GM18868 (cell line): ENCODE data around the gene RNF138.
"Not testable (repeated sequence)": the region's sequence is repeated elsewhere in the genome, so short reads cannot be mapped to it uniquely, and the experiment has no call there.

Source experiments
- ATAC-seq: cut with Tn5 transposase; IDR thresholded peaks from one replicate; pipeline ENCODE4 v1.9.1; 2021; ENCODE audit warnings: mild to moderate bottlenecking, moderate library complexity; ENCODE audit not compliant: unreplicated experiment

The RNF138 gene

DNA sequence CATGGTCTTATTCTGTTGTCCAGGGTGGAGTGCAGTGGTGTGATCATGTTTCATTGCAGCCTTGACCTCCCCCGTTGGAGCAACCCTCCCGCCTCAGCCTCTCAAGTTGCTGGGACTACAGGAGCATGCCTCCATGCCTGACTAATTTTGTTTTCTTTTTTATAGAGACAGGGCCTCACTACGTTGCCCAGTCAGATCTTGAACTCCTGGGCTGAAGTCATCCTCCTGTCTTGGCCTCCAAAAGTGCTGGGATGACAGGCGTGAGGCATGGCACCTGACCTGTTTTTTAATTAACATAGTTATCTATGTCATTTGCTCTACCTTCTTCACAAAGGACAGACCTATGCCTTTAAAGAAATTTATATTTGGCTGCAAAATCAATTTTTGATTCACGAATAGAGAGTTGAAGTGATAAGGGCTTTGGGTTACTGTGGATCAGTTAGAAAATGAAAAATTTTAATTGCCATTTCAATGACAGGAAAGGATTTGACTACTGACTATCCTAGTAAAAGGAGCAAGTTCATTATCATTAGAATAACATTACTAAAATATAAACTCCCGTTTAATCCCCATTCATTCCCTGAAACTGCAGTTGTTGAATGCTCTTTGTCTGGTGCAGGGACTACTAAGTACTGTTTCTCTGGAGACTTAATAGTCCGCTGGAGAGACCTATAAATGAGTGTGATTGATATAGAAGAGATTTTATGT, 3.7 kb downstream of the RNF138 start:
- no peak for ATAC-seq

DNA sequence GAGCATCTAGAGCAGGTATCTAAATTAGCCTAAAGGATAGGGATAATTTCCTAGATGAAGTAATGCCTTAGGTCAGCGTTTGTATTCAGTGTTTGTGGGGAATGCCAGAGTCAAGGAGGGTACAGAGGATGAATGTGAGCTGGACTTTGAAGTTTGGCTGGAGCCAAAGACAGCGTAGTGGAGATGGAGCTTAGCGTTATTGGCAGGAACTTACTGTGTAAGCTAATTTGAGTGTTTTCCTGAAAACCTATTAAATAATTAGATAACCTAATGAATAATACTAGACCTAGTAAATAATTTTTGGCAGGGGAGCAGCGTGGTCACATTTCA, 4.2 kb downstream of the RNF138 start:
- ATAC-seq: no peak

DNA sequence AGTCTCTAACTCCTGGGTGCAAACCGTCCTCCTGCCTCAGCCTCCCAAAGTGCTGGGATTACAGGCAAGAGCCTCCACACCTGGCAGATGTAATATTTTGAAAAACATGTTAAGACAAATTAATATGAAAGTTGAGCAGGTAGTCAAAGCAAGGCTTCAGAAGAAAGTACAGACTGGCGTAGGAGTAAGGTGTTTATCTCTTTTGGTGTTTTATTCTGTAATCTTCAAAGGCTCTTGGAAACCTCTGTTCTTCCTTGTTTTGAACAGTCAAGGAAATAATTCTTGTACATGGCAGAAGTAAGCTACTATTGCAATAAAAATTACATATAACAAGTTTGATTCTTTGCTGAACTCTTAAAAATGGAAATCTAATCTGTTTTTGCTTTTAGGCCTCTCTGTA, 5.3 kb downstream of the RNF138 start:
- no peak for ATAC-seq

DNA sequence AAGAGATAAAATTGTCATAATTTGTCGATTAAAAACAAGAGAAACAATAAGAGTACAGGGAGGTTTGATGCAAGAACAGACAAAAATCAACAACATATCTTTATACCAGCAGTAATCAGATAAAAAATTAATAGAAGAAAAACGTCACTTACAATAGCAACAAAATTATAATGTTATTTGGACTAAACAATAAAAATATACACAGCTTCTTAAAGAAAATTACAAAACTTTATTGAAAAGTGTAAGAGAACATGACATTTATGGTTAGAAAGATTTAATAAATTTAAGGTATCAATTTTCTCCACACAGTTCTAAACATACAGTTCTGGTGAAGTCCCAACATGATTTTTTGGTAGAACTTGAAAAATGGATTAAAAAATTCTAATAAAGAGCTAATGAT, 12.8 kb downstream of the RNF138 start:
- ATAC-seq: no peak

DNA sequence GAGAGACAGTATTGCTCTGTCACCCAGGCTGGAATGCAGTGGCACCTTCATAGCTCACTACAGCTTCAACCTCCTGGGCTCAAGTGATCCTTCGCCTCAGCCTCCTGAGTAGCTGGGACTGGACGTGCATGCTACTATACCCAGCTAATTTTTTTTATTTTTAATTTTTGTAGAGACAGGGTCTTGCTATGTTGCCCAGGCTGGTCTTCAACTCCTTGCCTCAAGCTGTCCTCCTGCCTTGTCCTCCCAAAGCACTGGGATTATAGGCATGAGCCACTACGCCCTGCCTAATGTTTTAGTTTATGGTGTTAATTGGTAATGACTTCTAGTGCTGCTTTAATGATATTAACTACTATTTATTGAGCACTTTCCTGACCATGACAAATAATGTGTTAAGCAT, 18.3 kb downstream of the RNF138 start:
- no peak for ATAC-seq

DNA sequence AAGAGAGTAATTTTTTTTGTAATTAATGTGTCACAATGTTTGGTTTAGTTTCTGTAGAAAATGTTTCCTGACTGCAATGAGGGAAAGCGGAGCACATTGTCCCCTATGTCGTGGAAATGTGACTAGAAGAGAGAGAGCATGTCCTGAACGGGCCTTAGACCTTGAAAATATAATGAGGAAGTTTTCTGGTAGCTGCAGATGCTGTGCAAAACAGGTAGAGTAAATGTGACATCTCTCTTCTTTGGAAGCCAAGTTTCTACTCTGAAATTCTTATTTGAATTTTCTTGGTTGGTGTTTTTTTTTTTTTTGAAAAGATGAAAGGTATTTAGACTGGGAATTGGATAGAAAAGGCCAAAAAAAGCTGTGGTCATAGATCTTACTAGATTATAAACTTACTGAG, 20.0 kb downstream of the RNF138 start:
- ATAC-seq: no peak

DNA sequence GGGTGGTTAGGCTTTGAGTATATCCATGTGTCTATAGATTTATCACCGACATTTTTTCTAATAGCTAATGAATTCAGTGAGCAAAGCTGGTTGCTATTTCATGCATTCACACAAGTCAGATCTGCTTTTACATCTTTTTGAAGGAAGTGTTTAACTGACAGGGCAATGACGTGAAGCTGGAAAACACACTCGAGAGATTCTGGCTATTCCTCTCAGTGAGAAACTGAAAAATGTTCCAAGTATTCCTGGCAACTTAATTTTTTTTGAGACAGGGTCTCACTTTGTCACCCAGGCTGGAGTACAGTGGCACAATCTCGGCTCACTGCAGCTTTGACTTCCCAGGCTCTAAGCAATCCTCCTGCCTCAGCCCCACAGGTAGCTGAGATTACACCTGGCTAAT, 21.2 kb downstream of the RNF138 start:
- ATAC-seq: no peak

DNA sequence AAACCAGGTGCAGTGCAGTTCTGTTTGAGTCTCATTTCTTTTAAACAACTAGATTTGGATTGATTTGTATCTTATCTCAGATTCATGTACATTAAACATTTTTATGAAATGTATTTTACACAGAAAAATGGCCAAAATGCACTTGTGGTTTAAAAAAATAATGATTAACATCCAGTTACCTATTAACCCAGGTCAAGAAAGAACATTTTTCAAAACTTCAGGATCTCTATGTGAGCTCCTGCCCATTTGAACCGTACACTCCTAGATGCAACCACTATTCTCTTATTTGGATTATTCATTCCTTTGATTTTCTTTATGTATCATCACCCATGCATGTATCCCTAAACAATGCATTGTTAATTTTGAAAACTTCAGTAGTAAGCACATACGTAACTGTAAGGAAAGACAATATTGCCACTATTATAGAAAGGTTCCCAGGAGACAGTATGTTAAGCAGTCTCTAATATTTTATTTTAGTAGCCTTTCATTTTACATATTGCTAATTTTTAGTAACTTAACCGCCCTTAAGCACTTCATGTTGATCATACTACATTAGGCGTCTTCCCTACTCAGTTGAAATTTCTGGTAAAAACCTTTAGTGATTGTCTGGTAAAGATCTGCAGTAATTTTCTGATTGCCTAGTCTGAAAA, 22.7 kb downstream of the RNF138 start:
- no peak for ATAC-seq

DNA sequence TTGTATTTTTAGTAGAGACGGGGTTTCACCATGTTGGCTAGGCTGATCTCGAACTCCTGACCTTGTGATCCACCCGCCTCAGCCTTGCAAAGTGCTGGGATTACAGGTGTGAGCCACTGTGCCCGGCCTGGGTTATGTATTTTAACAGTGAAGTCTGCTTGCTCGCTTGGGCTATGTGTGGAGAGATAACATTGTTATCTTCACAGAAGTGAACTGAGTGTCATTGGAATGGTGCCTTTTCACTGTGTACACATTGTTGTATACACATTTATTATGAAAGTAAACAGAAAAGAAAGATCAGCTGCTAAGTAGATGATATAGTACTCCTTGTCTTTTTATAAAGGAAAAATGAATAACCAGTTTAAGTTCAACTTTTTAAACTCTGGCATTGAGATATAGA, 30.4 kb downstream of the RNF138 start:
- no peak for ATAC-seq

DNA sequence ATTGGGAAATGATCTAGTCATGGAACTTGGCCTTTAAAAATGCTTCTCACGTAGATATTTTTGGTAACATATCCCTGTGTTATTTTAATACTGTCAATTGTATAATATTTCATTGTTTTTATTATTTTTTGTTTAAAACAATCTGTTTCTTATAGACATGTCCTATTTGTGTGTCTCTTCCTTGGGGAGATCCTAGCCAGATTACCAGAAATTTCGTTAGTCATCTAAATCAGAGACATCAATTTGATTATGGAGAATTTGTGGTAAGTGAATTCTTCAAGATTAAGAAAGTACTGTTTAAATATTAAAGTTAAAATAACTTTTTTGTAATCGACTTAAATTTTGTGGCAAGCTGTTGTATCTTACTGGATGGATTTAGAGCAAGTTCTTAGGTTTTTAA, 34.9 kb downstream of the RNF138 start:
- ATAC-seq: no peak

DNA sequence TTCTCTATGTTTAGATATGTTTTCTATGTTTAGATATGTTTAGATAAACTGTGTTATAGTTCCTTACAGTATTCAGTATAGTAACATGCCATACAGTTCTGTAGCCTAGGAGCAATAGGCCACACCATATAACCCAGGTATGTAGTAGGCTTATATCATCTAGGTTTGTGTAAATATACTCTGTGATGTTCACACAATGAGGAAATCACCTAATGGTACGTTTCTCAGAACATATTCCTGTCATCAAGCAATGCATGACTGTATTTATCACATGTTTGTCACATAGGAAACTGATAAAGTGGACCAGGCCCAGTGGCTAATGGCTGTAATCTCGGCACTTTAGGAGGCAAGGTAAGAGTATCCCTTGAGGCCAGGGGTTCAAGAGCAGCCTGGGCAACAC, 44.0 kb downstream of the RNF138 start:
- ATAC-seq: no peak

DNA sequence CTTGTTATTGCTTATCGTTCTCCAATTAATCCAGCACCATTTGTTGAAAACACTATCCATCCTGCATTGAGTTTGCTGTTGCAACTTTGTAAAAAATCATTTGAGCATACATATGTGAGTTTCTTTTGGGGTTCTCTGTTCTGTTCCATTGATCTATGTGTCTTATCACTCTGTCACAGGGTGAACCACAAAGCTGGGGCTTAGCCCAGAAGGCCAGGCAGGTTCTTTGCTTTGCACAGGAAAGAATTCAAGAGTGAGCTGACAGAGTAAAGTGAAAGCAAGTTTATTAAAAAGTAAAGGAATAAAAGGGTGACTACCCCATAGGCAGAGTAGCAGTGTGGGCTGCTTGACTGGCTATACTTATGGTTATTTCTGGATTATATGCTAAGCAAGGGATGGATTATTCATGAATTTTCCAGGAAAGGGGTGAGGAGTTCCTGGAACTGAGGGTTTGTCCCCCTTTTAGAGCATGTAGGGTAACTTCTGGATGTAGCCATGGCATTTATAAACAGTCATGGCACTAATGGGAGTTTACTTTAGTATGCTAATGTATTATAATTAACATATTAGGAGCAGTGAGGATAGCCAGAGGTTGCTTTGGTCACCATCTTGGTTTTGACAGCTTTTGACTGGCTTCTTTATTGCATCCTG, 46.8 kb downstream of the RNF138 start:
- no peak for ATAC-seq

DNA sequence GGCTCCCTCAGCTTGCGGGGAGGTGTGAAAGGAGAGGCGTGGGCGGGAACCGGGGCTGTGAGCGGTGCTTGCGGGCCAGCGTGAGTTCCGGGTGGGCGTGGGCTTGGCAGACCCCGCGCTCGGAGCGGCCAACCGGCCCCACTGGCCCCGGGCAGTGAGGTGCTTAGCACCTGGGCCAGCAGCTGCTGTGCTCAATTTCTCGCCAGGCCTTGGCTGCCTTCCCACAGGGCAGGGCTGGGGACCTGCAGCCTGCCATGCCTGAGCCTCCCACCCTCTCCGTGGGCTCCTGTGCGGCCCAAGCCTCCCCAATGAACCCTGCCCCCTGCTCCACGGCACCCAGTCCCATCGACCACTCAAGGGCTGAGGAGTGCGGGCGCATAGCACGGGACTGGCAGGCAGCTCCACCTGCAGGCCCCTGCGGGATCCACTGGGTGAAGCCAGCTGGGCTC, 48.2 kb downstream of the RNF138 start:
- no peak for ATAC-seq

DNA sequence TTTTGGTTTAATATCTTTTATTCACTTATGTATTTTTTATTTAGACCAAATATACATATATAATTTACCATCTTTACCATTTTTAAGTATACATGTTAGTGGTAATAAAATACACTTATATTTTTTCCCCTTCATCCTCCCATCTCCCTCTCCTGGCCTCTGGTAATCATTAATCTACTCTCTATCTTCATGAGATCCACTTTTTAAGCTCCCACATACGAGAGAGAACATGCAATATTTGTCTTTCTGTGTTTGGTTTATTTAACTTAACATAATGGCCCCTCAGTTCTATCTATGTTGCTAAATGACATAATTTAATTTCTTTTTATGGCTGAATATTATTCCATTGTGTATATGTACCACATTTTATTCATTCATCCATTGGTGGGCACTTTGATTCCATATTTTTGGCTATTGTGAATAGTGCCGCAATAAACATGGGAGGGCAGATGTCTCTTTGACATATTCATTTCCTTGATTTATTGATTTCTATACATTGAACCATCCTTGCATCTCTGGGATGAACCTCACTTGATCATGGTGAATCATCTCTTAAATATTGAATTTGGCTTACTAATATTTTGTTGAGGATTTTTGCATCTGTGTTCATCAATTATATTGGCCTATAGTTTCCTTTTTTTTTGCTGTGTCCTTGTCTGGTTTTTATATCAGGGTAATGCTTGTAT, 56.7 kb downstream of the RNF138 start:
- no peak for ATAC-seq

DNA sequence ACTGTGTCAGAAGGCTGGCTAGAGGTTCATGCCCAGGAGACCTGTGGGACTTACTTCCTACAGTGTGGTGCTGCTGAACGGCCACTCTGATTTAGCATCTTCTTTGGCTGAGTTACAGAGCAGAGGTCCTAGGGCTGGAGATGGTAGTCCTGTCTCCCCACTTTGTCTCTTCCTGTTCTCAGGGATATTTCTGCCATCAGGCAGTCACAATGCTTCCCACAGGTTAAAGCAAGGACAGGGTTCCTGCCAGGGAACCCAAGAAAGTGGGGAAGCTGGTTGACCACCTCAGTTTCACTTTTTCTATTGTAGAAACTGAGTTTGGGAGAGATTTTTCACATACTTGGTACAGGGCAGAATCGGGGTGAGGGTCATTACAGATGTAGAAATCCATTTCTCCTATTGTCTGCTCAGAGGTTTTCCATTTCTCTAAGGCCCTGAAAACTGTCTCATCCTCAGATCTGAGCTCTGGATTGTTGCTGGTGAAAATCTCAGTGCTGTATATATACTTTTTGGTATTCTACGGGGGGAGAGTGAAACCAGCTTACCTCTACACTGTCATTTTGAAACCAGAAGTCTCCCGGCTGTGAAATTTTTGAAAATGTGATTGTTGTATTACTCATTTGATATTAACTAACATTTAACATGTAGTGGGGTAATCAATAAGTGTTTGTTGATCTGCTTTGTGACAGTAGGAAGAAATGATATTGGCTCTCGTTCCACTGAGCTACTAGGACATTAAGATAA, 61.2 kb downstream of the RNF138 start:
- ATAC-seq: peak; percentile 92

DNA sequence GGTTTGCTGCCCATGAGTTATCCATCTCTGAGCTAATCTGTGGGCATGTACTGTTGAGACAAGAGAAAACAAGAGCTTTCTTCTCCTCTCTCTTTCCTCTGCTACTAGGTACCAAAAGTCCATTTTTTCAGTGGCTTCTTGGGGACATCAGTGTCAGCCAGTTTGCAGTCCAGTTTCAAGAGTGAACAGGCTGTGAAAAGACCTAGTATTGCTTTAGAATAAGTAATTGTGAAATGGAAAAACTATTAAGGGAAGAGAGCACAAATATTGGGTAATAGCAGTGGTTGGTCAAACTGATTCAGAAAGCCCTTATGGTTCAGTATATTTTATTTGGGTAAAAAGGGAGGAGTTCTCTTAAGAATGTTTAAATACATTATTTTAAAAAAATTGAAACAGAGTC, 65.2 kb downstream of the RNF138 start:
- ATAC-seq: no peak

DNA sequence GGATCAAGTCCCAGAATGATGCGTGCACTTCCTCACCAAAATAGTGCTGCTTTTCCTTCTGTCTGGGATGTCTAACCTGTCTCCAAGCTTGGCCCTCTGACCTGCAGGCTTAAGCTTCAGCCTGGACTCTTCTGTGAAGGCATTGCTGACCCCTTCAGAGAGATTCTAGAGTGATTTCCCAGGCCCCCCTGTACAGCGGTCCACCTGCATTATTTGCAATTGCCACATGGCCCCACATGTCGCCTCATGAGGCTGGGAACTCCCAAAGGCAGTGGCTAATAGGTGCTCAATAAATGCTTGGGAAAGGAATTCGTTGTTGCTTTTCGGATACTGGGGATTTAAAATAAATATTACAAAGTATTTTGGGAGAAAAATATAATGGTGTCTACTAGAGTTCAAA, 65.9 kb downstream of the RNF138 start:
- ATAC-seq: no peak

DNA sequence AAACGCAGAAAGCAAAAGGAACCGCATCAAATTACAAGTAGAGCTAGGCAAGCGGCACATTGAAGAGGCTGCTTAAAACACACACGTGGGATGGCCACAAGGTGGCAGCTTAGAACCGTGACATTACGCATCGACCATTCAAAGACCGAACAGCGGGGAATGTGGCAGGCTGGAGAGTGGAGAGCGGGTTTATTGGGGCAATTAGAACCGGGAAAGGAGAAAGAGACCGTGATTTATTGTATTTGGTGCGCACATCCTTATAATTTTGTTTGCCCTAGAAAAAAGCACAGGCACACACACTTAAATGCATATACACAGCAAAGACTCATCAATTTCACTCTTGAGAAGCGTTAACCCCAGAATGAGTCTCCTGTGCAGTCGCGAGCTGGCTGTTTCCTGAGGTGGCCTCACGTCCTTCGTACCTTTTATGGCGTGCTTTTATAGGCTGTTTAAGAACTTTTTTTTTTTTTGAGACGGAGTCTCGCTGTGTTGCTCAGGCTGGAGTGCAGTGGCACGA, 66.5 kb downstream of the RNF138 start:
- peak; percentile 88 for ATAC-seq

DNA sequence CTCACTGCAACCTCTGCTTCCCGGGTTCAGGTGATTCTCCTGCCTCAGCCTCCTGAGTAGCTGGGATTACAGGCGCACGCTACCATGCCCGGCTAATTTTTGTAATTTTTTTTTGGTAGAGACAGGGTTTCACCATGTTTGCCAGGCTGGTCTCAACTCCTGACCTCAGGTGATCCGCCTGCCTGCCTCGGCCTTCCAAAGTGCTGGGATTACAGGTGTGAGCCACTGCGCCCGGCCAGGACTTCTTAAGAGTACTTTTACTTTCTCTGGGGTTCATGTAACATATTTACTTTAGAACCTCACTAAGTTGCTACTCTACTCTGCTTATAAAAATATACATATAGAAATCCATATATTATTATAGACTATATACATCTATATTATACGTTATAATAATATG, 67.0 kb downstream of the RNF138 start:
- ATAC-seq: not testable (repeated sequence)

DNA sequence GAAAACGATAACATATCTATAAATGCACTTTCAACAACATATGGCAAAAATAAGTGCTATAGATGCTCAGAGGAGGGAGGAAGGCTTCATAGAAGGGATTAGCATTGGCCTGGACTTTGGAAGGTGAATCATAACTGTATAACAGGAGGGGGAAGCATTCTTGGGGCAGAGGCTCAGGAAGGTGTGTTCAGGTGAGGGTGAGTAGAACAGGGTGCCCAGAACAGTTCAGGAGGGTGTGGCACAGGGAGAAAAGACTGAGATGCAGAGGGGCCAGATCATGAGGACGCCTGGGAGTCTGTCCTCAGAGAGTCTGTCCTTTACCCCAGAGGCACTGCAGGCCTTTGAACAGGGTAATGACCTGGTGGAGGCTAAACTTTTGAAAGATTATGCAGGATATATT, 68.9 kb downstream of the RNF138 start:
- ATAC-seq: no peak
